OCI-LY1 (cell line): ENCODE results near the gene PSORS1C1.

Source experiments
- H2AFZ ChIP-seq: fragments of 200-600 bp; sonication (generic), shearing (Covaris generic); 2 replicates; pipeline ENCODE4 v1.6.0; 2014; ENCODE audit warnings: antibody characterized with exemption, mild to moderate bottlenecking, low read length
- H3F3A ChIP-seq: fragments of 200-600 bp; sonication (generic), shearing (Covaris generic); 2 replicates; pipeline ENCODE4 v1.6.0; 2014; ENCODE audit warnings: mild to moderate bottlenecking, antibody characterized with exemption, low read length, moderate library complexity; ENCODE audit not compliant: insufficient read depth
- H3K27ac ChIP-seq: fragments of 200-600 bp; sonication (generic); 2 replicates; pipeline ENCODE4 v1.5.1; 2014; ENCODE audit warnings: low read length, mixed run types, mild to moderate bottlenecking, low read depth; ENCODE audit not compliant: poor library complexity, severe bottlenecking
- H3K27me3 ChIP-seq: fragments of 200-600 bp; sonication (generic); 2 replicates; pipeline ENCODE4 v1.6.0; 2014; ENCODE audit warnings: antibody characterized with exemption, mild to moderate bottlenecking, low read length, moderate library complexity; ENCODE audit not compliant: insufficient read depth
- H3K36me3 ChIP-seq: fragments of 200-600 bp; sonication (generic); 2 replicates; pipeline ENCODE4 v1.6.1; 2014; ENCODE audit warnings: mild to moderate bottlenecking, antibody characterized with exemption, low read length, moderate library complexity, mixed read lengths; ENCODE audit not compliant: insufficient read depth
- H3K4me1 ChIP-seq: fragments of 200-600 bp; sonication (generic); 2 replicates; pipeline ENCODE4 v1.5.1; 2014; ENCODE audit warnings: mild to moderate bottlenecking, low read length, moderate library complexity; ENCODE audit not compliant: insufficient read depth, severe bottlenecking
- H3K4me2 ChIP-seq: fragments of 200-600 bp; sonication (generic), shearing (Covaris generic); 2 replicates; pipeline ENCODE4 v1.6.1; 2014; ENCODE audit warnings: low read length
- H3K4me3 ChIP-seq: fragments of 200-600 bp; sonication (generic); 2 replicates; pipeline ENCODE4 v1.5.1; 2014; ENCODE audit warnings: low read length, low read depth, mild to moderate bottlenecking, mixed read lengths; ENCODE audit not compliant: poor library complexity, severe bottlenecking
- H3K79me2 ChIP-seq: fragments of 200-600 bp; shearing (Covaris generic); 2 replicates; pipeline ENCODE4 v1.6.1; 2016; ENCODE audit warnings: mixed run types, low read length, mixed read lengths; ENCODE audit not compliant: insufficient read depth
- H3K9ac ChIP-seq: fragments of 200-600 bp; sonication (generic), shearing (Covaris generic); 2 replicates; pipeline ENCODE4 v1.6.1; 2014; ENCODE audit warnings: mild to moderate bottlenecking, low read length, mixed read lengths
- H3K9me2 ChIP-seq: fragments of 200-600 bp; sonication (generic), shearing (Covaris generic); 2 replicates; pipeline ENCODE4 v1.6.1; 2014; ENCODE audit warnings: low read depth, mild to moderate bottlenecking, low read length, mixed read lengths
- H3K9me3 ChIP-seq: fragments of 200-600 bp; shearing (Covaris generic); 2 replicates; pipeline ENCODE4 v1.6.1; 2014; ENCODE audit warnings: low read length, mixed read lengths
- H4K20me1 ChIP-seq: fragments of 200-600 bp; sonication (generic), shearing (Covaris generic); 2 replicates; pipeline ENCODE4 v1.6.0; 2016; ENCODE audit warnings: mild to moderate bottlenecking, low read length; ENCODE audit not compliant: insufficient read depth
- CTCF ChIP-seq: fragments of 200-600 bp; sonication (generic), shearing (Covaris generic); IDR thresholded peaks from 2 replicates; pipeline ENCODE4 v1.5.1; 2017; ENCODE audit warnings: mild to moderate bottlenecking, antibody characterized with exemption, low read length, moderate library complexity, mixed read lengths
- EZH2 ChIP-seq: fragments of 200-600 bp; sonication (generic), shearing (Covaris generic); IDR thresholded peaks from 2 replicates; pipeline ENCODE4 v1.8.0; 2017; ENCODE audit warnings: borderline replicate concordance, mixed run types, mild to moderate bottlenecking, antibody characterized with exemption, low read length, moderate library complexity, mixed read lengths

Gene PSORS1C1

GRCh38 chr6:31081872-31082271, 32.7 kb upstream of the PSORS1C1 start:
- H3K79me2 ChIP-seq: no peaks in the 10 kb centered on the region

GRCh38 chr6:31083742-31084354, 30.8 kb upstream of the PSORS1C1 start:
- no peaks in the 10 kb centered on the region for H3K36me3 ChIP-seq
- H3K4me2 ChIP-seq: no peak overlapping the region
- no peaks in the 10 kb centered on the region for H3K9me2 ChIP-seq
- no peaks in the 10 kb centered on the region for H4K20me1 ChIP-seq
- no peaks in the 10 kb centered on the region; the same call in 1 of the 2 replicates for H3F3A ChIP-seq
- H3K4me3 ChIP-seq: no peak overlapping the region
- H3K4me1 ChIP-seq: no peaks in the 10 kb centered on the region
- no peak overlapping the region for H3K9ac ChIP-seq
- 0 out of 2 replicates have a peak, but pooled peaks cover 6% of the 10 kb centered on the region for H3K27me3 ChIP-seq
- H3K79me2 ChIP-seq: no peaks in the 10 kb centered on the region
- H3K27ac ChIP-seq: no peak overlapping the region
- no peak overlapping the region for H2AFZ ChIP-seq
- no peaks in the 10 kb centered on the region for H3K9me3 ChIP-seq
- TF ChIP-seq CTCF (peak; percentile 35; the same call in 1 of the 2 replicates), EZH2 (no peak)

More at GRCh38 chr6:31081872-31082271, 32.7 kb upstream of the PSORS1C1 start:
- H3K9me2 ChIP-seq: no peaks in the 10 kb centered on the region
- no peaks in the 10 kb centered on the region; the same call in 1 of the 2 replicates for H3F3A ChIP-seq
- 0 out of 2 replicates have a peak, but pooled peaks cover 6% of the 10 kb centered on the region for H3K27me3 ChIP-seq
- H3K4me3 ChIP-seq: no peak overlapping the region
- no peak overlapping the region for H3K9ac ChIP-seq
- H3K4me2 ChIP-seq: no peak overlapping the region
- no peak overlapping the region for H2AFZ ChIP-seq
- H3K27ac ChIP-seq: no peak overlapping the region
- H3K36me3 ChIP-seq: no peaks in the 10 kb centered on the region
- no peaks in the 10 kb centered on the region for H3K9me3 ChIP-seq
- no peak for TF ChIP-seq EZH2
- TF ChIP-seq CTCF: no peak
- H3K4me1 ChIP-seq: no peaks in the 10 kb centered on the region
- no peaks in the 10 kb centered on the region for H4K20me1 ChIP-seq

- H3K9ac ChIP-seq: no peak overlapping the region
- H3K79me2 ChIP-seq: no peaks in the 10 kb centered on the region
- TF ChIP-seq CTCF (no peak), EZH2 (no peak)
- H3K27ac ChIP-seq: no peak overlapping the region
- peaks cover 10% of the 10 kb centered on the region; the same call in 1 of the 2 replicates for H3K27me3 ChIP-seq
- no peaks in the 10 kb centered on the region for H3K36me3 ChIP-seq
- H2AFZ ChIP-seq: no peak overlapping the region
- no peaks in the 10 kb centered on the region for H3K4me1 ChIP-seq
- no peaks in the 10 kb centered on the region for H4K20me1 ChIP-seq
- no peak overlapping the region for H3K4me2 ChIP-seq
- H3K9me3 ChIP-seq: no peaks in the 10 kb centered on the region
- H3K9me2 ChIP-seq: no peaks in the 10 kb centered on the region
- no peak overlapping the region for H3K4me3 ChIP-seq
- no peaks in the 10 kb centered on the region; the same call in 1 of the 2 replicates for H3F3A ChIP-seq
These were observed 27.7 kb upstream of the PSORS1C1 start for GRCh38 chr6:31086788-31087440.
